ENCODE data around the gene SLC7A5. TPM values are rescaled to one million over a fixed set of nuclear protein-coding genes. Genes with fewer than 3 reads are reported as not detected.
"Not testable (repeated sequence)": the region's sequence is repeated elsewhere in the genome, so short reads cannot be mapped to it uniquely, and the experiment has no call there.

The SLC7A5 gene
- total RNA-seq = 13.5 TPM
- long read RNA-seq, full-length matches to known transcripts = 1 of 20 reads
- long read RNA-seq, partial matches to known transcripts = 3 of 20 reads
- long read RNA-seq, other reads (novel, unspliced or antisense) = 16 of 20 reads

DNA sequence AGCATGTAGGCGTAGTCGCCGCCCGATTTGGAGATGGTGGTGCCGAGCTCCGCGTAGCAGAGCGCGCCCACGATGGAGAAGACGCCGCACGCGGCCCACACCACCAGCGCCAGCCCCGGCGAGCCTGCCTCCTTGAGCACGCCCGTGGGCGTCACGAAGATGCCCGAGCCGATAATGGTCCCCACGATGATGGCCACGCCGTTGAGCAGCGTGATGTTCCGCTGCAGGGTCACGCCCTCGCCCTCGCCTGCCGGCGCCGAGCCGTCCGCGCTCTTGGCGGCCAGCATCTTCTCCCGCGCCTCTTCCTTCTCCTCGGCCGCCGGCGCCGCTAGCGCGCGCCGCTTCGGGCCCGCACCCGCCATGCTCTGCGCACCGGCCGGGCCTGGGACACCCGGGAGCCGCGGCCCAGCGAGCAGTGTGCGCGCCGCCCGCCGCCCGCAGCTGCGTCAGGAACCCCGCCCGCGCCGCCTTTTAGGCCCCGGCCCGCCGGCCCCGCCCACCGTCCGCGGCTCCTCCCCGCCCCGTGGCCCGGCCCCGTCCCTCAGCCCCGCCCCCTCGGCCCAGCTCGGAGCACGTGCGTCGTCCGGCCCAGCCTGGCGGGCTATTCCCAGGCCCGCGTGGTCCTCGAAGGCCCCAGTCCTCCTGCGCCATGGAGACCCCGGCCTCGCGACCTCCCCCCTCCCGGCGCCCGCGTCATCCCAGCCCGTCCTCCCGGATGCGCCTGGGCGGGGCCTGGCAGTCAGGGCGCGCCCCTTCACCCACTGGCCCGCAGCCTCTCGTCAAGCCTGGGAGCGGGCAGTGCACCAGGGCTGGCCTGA is at the start of gene SLC7A5:
TSS of gene SLC7A5 (minus strand) at position 447 of the 818 bp plus-strand sequence. CDS start at position 362, 85 bp downstream.
- intact Hi-C loops (cut with DNase I); H3K9me3 ChIP-seq; H3K27me3 ChIP-seq; H3K36me3 ChIP-seq: not testable (repeated sequence)
- H3K4me1 ChIP-seq = peaks cover 15% of the 10 kb centered on the region
- peak within 1 kb of the TSS; percentile 56 for H3K4me3 ChIP-seq
- H3K27ac ChIP-seq = peak within 1 kb of the TSS; percentile 32
- DNase-seq (peak; percentile 91), ATAC-seq (peak; percentile 88)

DNA sequence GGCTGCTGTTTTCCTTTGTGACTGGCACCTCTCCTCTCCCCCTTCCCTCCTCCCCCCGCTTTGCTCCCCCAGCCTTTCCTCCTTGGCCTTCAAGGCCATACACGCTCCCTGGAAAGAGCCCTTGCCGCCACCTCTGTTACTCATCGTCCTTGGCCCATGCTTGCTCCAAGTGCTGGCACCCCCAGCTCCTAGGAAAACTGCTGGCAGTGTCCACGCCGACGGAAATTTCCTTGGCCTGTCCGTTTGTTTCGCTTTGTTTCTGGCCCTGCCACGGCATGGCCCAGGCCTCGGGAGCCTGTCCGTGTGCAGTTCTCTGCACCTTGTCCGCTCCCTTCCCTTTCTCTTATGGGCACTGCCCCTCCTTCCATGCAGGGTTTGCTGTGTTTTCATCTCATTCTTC is 49.0 kb upstream of the SLC7A5 start:
- intact Hi-C loops (cut with DNase I) = no loop called here
- no peak for ATAC-seq
- H3K4me3 ChIP-seq = no peak overlapping the region

DNA sequence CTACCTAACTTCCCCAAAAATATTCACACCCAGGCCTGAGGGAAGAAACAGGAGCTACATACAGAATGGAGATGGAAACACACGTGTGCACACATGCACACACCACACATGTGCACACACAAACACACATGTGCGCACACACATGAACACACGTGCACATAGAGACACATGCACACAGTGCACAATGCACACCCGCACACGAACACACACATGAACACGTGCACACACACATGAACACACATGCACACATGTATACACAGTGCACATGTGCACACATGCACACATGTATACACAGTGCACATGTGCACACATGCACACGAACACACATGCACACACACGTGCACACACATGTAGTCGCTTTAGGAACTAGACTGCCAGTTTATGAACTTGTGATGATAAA is 48.2 kb upstream of the SLC7A5 start:
- ATAC-seq = no peak
- H3K27ac ChIP-seq = no peak overlapping the region
- no peaks in the 10 kb centered on the region for H3K4me1 ChIP-seq
- H3K27me3 ChIP-seq = no peaks in the 10 kb centered on the region
- TF ChIP-seq, protein P1, sequence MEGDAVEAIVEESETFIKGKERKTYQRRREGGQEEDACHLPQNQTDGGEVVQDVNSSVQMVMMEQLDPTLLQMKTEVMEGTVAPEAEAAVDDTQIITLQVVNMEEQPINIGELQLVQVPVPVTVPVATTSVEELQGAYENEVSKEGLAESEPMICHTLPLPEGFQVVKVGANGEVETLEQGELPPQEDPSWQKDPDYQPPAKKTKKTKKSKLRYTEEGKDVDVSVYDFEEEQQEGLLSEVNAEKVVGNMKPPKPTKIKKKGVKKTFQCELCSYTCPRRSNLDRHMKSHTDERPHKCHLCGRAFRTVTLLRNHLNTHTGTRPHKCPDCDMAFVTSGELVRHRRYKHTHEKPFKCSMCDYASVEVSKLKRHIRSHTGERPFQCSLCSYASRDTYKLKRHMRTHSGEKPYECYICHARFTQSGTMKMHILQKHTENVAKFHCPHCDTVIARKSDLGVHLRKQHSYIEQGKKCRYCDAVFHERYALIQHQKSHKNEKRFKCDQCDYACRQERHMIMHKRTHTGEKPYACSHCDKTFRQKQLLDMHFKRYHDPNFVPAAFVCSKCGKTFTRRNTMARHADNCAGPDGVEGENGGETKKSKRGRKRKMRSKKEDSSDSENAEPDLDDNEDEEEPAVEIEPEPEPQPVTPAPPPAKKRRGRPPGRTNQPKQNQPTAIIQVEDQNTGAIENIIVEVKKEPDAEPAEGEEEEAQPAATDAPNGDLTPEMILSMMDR (IDR thresholded peaks at IDR 0.05) = no peak
- intact Hi-C loops (cut with DNase I) = no loop called here
- no peaks in the 10 kb centered on the region for H3K9me3 ChIP-seq
- DNase-seq = no peak
- H3K4me3 ChIP-seq = no peak overlapping the region
- no peaks in the 10 kb centered on the region for H3K36me3 ChIP-seq

More for the DNA sequence above, 49.0 kb upstream of the SLC7A5 start:
- Histone ChIP-seq H3K27ac (no peak overlapping the region), H3K4me1 (no peaks in the 10 kb centered on the region), H3K27me3 (no peaks in the 10 kb centered on the region), H3K9me3 (no peaks in the 10 kb centered on the region), H3K36me3 (no peaks in the 10 kb centered on the region)
- DNase-seq = no peak
- TF ChIP-seq, protein P1 (IDR thresholded peaks at IDR 0.05) = no peak

DNA sequence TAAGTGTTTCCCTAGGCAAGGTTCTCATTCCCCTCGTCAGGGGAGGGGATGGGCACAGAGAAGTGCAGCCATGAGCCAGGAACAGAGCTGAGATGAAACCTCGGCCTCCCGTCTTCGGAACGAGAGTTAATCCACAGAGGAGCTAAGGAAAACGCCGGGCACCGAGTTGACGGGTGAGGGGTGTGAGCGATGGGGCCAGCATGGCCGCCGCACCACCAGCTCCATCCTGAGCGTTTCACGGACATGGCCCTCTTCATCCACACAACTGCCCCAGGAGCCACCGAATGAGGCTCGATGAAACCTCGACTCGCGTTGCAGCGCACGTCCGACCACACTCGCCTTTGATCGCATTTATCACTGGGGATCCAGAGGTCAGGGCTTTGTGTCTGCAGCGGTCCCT is 45.5 kb upstream of the SLC7A5 start:
- H3K36me3 ChIP-seq = no peaks in the 10 kb centered on the region
- intact Hi-C loops (cut with DNase I) = no loop called here

DNA sequence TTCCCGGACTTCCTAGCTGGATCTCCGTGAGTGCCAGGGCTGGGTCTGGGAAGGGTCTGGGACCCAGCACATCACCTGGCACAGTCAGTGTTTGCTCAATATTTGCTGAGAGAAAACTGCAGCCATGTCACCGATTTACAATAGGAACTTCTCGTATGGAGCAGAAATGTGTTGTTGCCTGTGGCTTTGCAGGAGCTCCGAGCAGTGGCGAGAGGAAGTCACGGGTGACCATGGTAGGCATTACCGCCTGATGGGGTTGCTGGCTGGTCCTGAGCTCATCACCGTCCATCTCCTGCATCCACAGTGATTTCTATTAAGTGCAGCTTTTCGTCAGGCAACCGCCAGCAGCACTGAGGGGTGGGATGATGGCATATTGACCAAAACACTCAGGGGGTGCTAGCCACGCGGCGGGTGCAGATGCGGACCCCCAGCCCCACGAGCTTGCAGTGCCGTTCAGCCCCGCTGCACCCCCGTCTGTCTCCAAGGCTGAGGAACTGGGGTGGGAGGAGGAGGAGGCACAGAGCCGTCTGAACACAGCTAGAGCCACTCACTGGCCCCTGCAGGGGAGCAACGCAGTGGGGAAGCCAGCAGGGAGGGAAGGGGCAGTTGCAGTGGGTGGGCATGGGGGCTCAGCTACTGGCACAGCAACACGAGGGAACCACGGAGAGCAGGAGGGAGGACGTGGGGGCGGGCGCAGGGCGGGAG is 44.9 kb upstream of the SLC7A5 start:
- DNase-seq; H3K4me3 ChIP-seq; H3K9me3 ChIP-seq; intact Hi-C loops (cut with DNase I); H3K27me3 ChIP-seq; H3K4me1 ChIP-seq; ATAC-seq; H3K36me3 ChIP-seq; H3K27ac ChIP-seq: not testable (repeated sequence)

More for the DNA sequence above, 45.5 kb upstream of the SLC7A5 start:
- DNase-seq (no peak), ATAC-seq (no peak)
- H3K4me3 ChIP-seq = no peak overlapping the region
- H3K27me3 ChIP-seq = no peaks in the 10 kb centered on the region
- TF ChIP-seq, protein P1 (IDR thresholded peaks at IDR 0.05) = no peak
- no peaks in the 10 kb centered on the region for H3K4me1 ChIP-seq
- no peaks in the 10 kb centered on the region for H3K9me3 ChIP-seq
- no peak overlapping the region for H3K27ac ChIP-seq

DNA sequence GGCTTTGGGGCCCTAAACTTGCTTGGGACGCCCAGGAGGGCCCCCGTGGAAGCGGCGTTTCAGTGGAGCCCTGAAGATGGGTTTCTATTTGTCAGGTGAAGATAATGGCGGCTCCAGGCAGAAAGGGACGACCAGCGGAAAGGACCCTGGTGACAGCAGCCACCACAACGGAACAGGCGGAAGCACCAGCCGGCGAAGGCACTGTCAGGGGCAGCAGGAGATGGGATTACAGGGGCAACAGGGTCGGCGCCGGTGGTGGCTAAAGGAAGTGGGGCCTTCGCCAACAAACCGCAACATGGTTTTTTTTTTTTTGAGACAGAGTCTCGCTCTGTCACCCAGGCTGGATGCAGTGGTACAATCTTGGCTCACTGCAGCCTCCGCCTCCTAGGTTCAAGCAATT is 43.4 kb upstream of the SLC7A5 start:
- H3K27ac ChIP-seq; H3K4me1 ChIP-seq; H3K4me3 ChIP-seq; H3K9me3 ChIP-seq; H3K27me3 ChIP-seq; H3K36me3 ChIP-seq; ATAC-seq; DNase-seq; intact Hi-C loops (cut with DNase I): not testable (repeated sequence)

DNA sequence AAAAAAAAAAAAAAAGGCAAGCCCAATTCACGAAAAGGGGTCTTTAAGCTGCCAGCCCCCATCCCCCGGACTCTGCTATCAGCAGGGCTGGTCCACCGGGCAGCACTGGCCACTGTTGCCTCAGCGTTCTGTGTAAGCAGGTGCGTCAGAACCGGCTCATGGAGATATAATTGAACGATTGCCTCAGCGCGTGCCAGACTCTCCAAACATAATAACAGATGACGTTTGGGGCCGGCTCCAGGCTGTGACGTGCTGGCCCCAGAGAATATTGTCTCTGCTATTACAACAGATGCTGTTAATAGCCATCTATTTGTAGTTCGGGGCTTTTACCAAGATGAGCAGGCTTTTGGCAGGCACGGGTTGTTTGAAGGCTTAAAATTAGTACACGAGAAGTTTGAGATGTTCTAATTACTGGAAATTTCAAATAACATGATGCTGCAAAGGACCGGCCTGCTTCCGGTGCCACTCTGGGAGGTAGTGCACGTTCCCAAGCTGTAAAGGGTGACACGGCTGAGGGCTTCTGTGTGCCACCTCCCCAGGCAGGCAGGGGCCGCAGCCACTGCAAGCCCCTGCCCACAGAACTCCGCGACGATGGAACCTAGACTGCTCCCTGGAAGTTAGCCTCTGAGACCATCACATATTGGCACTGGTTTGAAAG is 41.9 kb upstream of the SLC7A5 start:
- H3K4me1 ChIP-seq; H3K4me3 ChIP-seq; H3K36me3 ChIP-seq; DNase-seq; ATAC-seq; H3K27me3 ChIP-seq; intact Hi-C loops (cut with DNase I); H3K9me3 ChIP-seq; H3K27ac ChIP-seq: not testable (repeated sequence)
